Measurements from ENCODE around the gene AZGP1.
"Not testable (repeated sequence)": the region's sequence is repeated elsewhere in the genome, so short reads cannot be mapped to it uniquely, and the experiment has no call there.

Gene AZGP1

GRCh38 chr7:99984593-99984992, 8.8 kb upstream of the AZGP1 start:
- no peak for TF ChIP-seq CTCF (IDR thresholded peaks at IDR 0.05; ENCODE audit: low read depth, low read length, missing control alignments)
- no peak overlapping the region for H3K4me3 ChIP-seq (ENCODE audit: low read depth, low read length)
- no peak for DNase-seq (ENCODE audit: low read depth)

- not testable (repeated sequence) for DNase-seq (ENCODE audit: low read depth)
These were observed 5.2 kb upstream of the AZGP1 start for GRCh38 chr7:99981066-99981465.

GRCh38 chr7:99980448-99980872, 4.6 kb upstream of the AZGP1 start:
- DNase-seq (ENCODE audit: low read depth); H3K4me3 ChIP-seq (ENCODE audit: low read depth, low read length): not testable (repeated sequence)

More at GRCh38 chr7:99981066-99981465, 5.2 kb upstream of the AZGP1 start:
- not testable (repeated sequence) for H3K4me3 ChIP-seq (ENCODE audit: low read depth, low read length)

- not testable (repeated sequence) for DNase-seq (ENCODE audit: low read depth); H3K4me3 ChIP-seq (ENCODE audit: low read depth, low read length)
- peak; percentile 52 for TF ChIP-seq CTCF (IDR thresholded peaks at IDR 0.05; ENCODE audit: low read depth, low read length, missing control alignments)
These were observed 4.0 kb upstream of the AZGP1 start for GRCh38 chr7:99979814-99980225.

- no peak overlapping the region for H3K4me3 ChIP-seq (ENCODE audit: low read depth, low read length)
- TF ChIP-seq CTCF (IDR thresholded peaks at IDR 0.05; ENCODE audit: low read depth, low read length, missing control alignments), result no peak
- DNase-seq (ENCODE audit: low read depth), result no peak
These were observed 795 bp upstream of the AZGP1 start for GRCh38 chr7:99976626-99977025.

GRCh38 chr7:99974681-99975080, 1.1 kb downstream of the AZGP1 start:
- no peak for TF ChIP-seq CTCF (IDR thresholded peaks at IDR 0.05; ENCODE audit: low read depth, low read length, missing control alignments)
- H3K4me3 ChIP-seq (ENCODE audit: low read depth, low read length), result no peak overlapping the region
- no peak for DNase-seq (ENCODE audit: low read depth)

- DNase-seq (ENCODE audit: low read depth); H3K4me3 ChIP-seq (ENCODE audit: low read depth, low read length): not testable (repeated sequence)
These were observed 2.0 kb downstream of the AZGP1 start for GRCh38 chr7:99973817-99974216.

- no peak for TF ChIP-seq CTCF (IDR thresholded peaks at IDR 0.05; ENCODE audit: low read depth, low read length, missing control alignments)
- H3K4me3 ChIP-seq (ENCODE audit: low read depth, low read length), result no peak overlapping the region
- DNase-seq (ENCODE audit: low read depth), result no peak
These were observed 4.6 kb downstream of the AZGP1 start for GRCh38 chr7:99971242-99971641.

GRCh38 chr7:99969813-99970212, 6.0 kb downstream of the AZGP1 start:
- not testable (repeated sequence) for DNase-seq (ENCODE audit: low read depth); H3K4me3 ChIP-seq (ENCODE audit: low read depth, low read length)
